Dedifferentiated amniotic fluid mesenchymal stem cell (primary cell): ENCODE measurements around the gene ADARB2.

Experiments
- DNase-seq: peaks from one replicate; pipeline ENCODE4 v3.0.0-alpha.2; 2016; ENCODE audit errors: extremely low spot score

Gene ADARB2

GRCh38 chr10:1570416-1571051 is 166.8 kb downstream of the ADARB2 start:
- DNase-seq: no peak

- DNase-seq: no peak
Observed at GRCh38 chr10:1569208-1569607, 168.1 kb downstream of the ADARB2 start.

- DNase-seq: no peak
Observed at GRCh38 chr10:1567742-1568495, 169.4 kb downstream of the ADARB2 start.

GRCh38 chr10:1567152-1567551 is 170.2 kb downstream of the ADARB2 start:
- DNase-seq: no peak

- DNase-seq: no peak
Observed at GRCh38 chr10:1564791-1565190, 172.5 kb downstream of the ADARB2 start.

- DNase-seq: no peak
Observed at GRCh38 chr10:1563028-1563427, 174.3 kb downstream of the ADARB2 start.

- DNase-seq: no peak
Observed at GRCh38 chr10:1561731-1562337, 175.5 kb downstream of the ADARB2 start.

- DNase-seq: no peak
Observed at GRCh38 chr10:1560535-1561192, 176.7 kb downstream of the ADARB2 start.

- DNase-seq: no peak
Observed at GRCh38 chr10:1559761-1560160, 177.6 kb downstream of the ADARB2 start.

GRCh38 chr10:1559311-1559710 is 178.0 kb downstream of the ADARB2 start:
- DNase-seq: no peak

GRCh38 chr10:1558906-1559305 is 178.4 kb downstream of the ADARB2 start:
- DNase-seq: no peak

- DNase-seq: no peak
Observed at GRCh38 chr10:1557081-1557480, 180.2 kb downstream of the ADARB2 start.

GRCh38 chr10:1556496-1556895 is 180.8 kb downstream of the ADARB2 start:
- no peak for DNase-seq

- no peak for DNase-seq
Observed at GRCh38 chr10:1553951-1554350, 183.4 kb downstream of the ADARB2 start.

GRCh38 chr10:1552881-1553670 is 184.2 kb downstream of the ADARB2 start:
- DNase-seq: no peak

GRCh38 chr10:1552406-1552805 is 184.9 kb downstream of the ADARB2 start:
- DNase-seq: no peak

- DNase-seq: no peak
Observed at GRCh38 chr10:1551636-1552338, 185.5 kb downstream of the ADARB2 start.

- no peak for DNase-seq
Observed at GRCh38 chr10:1550616-1551015, 186.7 kb downstream of the ADARB2 start.

GRCh38 chr10:1550291-1550595 is 187.1 kb downstream of the ADARB2 start:
- no peak for DNase-seq

GRCh38 chr10:1549591-1550290 is 187.6 kb downstream of the ADARB2 start:
- DNase-seq: no peak

- DNase-seq: no peak
Observed at GRCh38 chr10:1548596-1548995, 188.7 kb downstream of the ADARB2 start.
